SK-N-SH (cell line): ENCODE data around the gene CCL4.
"Not testable (repeated sequence)": the region's sequence is repeated elsewhere in the genome, so short reads cannot be mapped to it uniquely, and the experiment has no call there.

Experiments used
- CTCF ChIP-seq: fragments of 200-600 bp; sonication (generic); IDR thresholded peaks from 2 replicates; pipeline ENCODE4 v1.6.1; 2017; ENCODE audit warnings: antibody characterized with exemption, mild to moderate bottlenecking, moderate library complexity
- EZH2phosphoT487 ChIP-seq: fragments of 200-600 bp; sonication (generic); IDR thresholded peaks from 2 replicates; pipeline ENCODE4 v1.6.1; 2017; ENCODE audit warnings: low read depth, mixed run types, mild to moderate bottlenecking, antibody characterized with exemption, moderate library complexity, borderline replicate concordance
- FOXM1 ChIP-seq: IDR thresholded peaks from 2 replicates; pipeline ENCODE4 v1.4.0; 2012; ENCODE audit warnings: low read depth, mild to moderate bottlenecking
- GABPA ChIP-seq: IDR thresholded peaks from 2 replicates; pipeline ENCODE4 v1.4.0; 2012; ENCODE audit warnings: low read depth, mild to moderate bottlenecking
- JUND ChIP-seq: IDR thresholded peaks from 2 replicates; pipeline ENCODE4 v1.4.0; 2012
- MAX ChIP-seq: IDR thresholded peaks from 2 replicates; pipeline ENCODE4 v1.4.0; 2012; ENCODE audit warnings: low read depth
- MXI1 ChIP-seq: IDR thresholded peaks from 2 replicates; pipeline ENCODE4 v1.6.1; 2012; ENCODE audit warnings: mild to moderate bottlenecking, low read depth, low read length, improper control_type of control experiment
- POLR2AphosphoS5 ChIP-seq: IDR thresholded peaks from 2 replicates; pipeline ENCODE4 v1.6.1; 2012; ENCODE audit warnings: low read depth, low read length
- RAD21 ChIP-seq: IDR thresholded peaks from 2 replicates; pipeline ENCODE4 v1.6.1; 2012; ENCODE audit warnings: mild to moderate bottlenecking, low read length
- REST ChIP-seq: IDR thresholded peaks from 2 replicates; pipeline ENCODE4 v1.6.1; 2012; ENCODE audit warnings: mild to moderate bottlenecking, low read depth, low read length, moderate library complexity
- SIN3A ChIP-seq: IDR thresholded peaks from 2 replicates; pipeline ENCODE4 v1.6.1; 2012; ENCODE audit warnings: low read depth, mild to moderate bottlenecking, low read length, moderate library complexity, borderline replicate concordance
- SMC3 ChIP-seq: IDR thresholded peaks from 2 replicates; pipeline ENCODE4 v1.6.1; 2012; ENCODE audit warnings: low read depth, low read length, improper control_type of control experiment
- TCF12 ChIP-seq: IDR thresholded peaks from 2 replicates; pipeline ENCODE4 v1.4.0; 2012

- not testable (repeated sequence) for TF ChIP-seq MAX, RAD21, CTCF, SMC3, MXI1, EZH2phosphoT487, FOXM1, GABPA, JUND, SIN3A, POLR2AphosphoS5, REST, TCF12
Measured at GRCh38 chr17:36104246-36104645, 619 bp downstream of the CCL4 start.
